Neuronal stem cell (in vitro differentiated cells): ENCODE results near the gene KDM3A.

Experiments
- DNase-seq: peaks from one replicate; pipeline ENCODE4 v3.0.0-alpha.2; 2013; ENCODE audit warnings: low spot score
- H2AFZ ChIP-seq: one replicate; pipeline ENCODE4 v1.6.1; 2013; ENCODE audit warnings: mild to moderate bottlenecking, low read length, inconsistent platforms
- H2AK5ac ChIP-seq: 2 replicates; pipeline ENCODE4 v1.6.1; 2013; ENCODE audit warnings: low read depth, mild to moderate bottlenecking, inconsistent platforms, low read length, moderate library complexity, mixed read lengths
- H2BK120ac ChIP-seq: 2 replicates; pipeline ENCODE4 v1.6.1; 2013; ENCODE audit warnings: low read depth, mild to moderate bottlenecking, inconsistent platforms, low read length, moderate library complexity, mixed read lengths
- H2BK12ac ChIP-seq: one replicate; pipeline ENCODE4 v1.6.1; 2013; ENCODE audit warnings: low read length, inconsistent platforms
- H2BK15ac ChIP-seq: 2 replicates; pipeline ENCODE4 v1.6.1; 2013; ENCODE audit warnings: mild to moderate bottlenecking, low read length, inconsistent platforms, mixed read lengths
- H2BK5ac ChIP-seq: one replicate; pipeline ENCODE4 v1.6.1; 2013; ENCODE audit warnings: inconsistent platforms, mild to moderate bottlenecking, low read length, moderate library complexity
- H3K14ac ChIP-seq: one replicate; pipeline ENCODE4 v1.6.1; 2013; ENCODE audit warnings: low read length, inconsistent platforms
- H3K18ac ChIP-seq: 2 replicates; pipeline ENCODE4 v1.6.1; 2013; ENCODE audit warnings: low read length, inconsistent platforms
- H3K23ac ChIP-seq: 2 replicates; pipeline ENCODE4 v1.6.1; 2013; ENCODE audit warnings: low read depth, mild to moderate bottlenecking, mixed read lengths, low read length, inconsistent platforms; ENCODE audit not compliant: poor library complexity
- H3K27ac ChIP-seq: replicated peaks from 3 replicates; pipeline ENCODE4 v1.5.1; 2013; ENCODE audit warnings: low read length, inconsistent platforms
- H3K27me3 ChIP-seq, 3 experiments: 2 replicates each; pipeline ENCODE4 v1.6.1; 2013; ENCODE audit warnings: low read length in 3 of 3, mild to moderate bottlenecking in 2 of 3, inconsistent platforms in 1 of 3, low read depth in 1 of 3, mixed read lengths in 1 of 3, moderate library complexity in 1 of 3; ENCODE audit not compliant: control insufficient read depth in 3 of 3, insufficient read depth in 3 of 3
- H3K36me3 ChIP-seq, 2 donors: replicated peaks in 1 of 2; 2 replicates each; pipeline ENCODE4 v1.6.1; 2013; ENCODE audit warnings: low read length in 2 of 2; ENCODE audit not compliant: control insufficient read depth in 2 of 2, insufficient read depth in 2 of 2
- H3K4ac ChIP-seq: 2 replicates; pipeline ENCODE4 v1.6.1; 2013; ENCODE audit warnings: inconsistent platforms, mild to moderate bottlenecking, low read length, moderate library complexity
- H3K4me1 ChIP-seq, 2 donors: 1 replicate in 1 of 2; 2 replicates in 1 of 2; pipeline ENCODE4 v1.6.1; 2013; ENCODE audit warnings: low read length in 2 of 2, low read depth in 1 of 2; ENCODE audit not compliant: control insufficient read depth in 2 of 2, insufficient read depth in 1 of 2
- H3K4me2 ChIP-seq: one replicate; pipeline ENCODE4 v1.6.1; 2013; ENCODE audit warnings: mild to moderate bottlenecking, low read length, inconsistent platforms; ENCODE audit not compliant: insufficient read depth, poor library complexity, severe bottlenecking
- H3K4me3 ChIP-seq, 2 donors: 2 replicates each; pipeline ENCODE4 v1.5.1; 2013; ENCODE audit warnings: low read length in 2 of 2, mild to moderate bottlenecking in 2 of 2, inconsistent platforms in 1 of 2, moderate library complexity in 1 of 2
- H3K79me1 ChIP-seq: one replicate; pipeline ENCODE4 v1.6.1; 2013; ENCODE audit warnings: low read depth, mild to moderate bottlenecking, inconsistent platforms, low read length, moderate library complexity
- H3K9ac ChIP-seq: one replicate; pipeline ENCODE4 v1.6.1; 2013; ENCODE audit warnings: mild to moderate bottlenecking, low read depth, low read length, inconsistent platforms; ENCODE audit not compliant: poor library complexity
- H3K9me3 ChIP-seq, 2 donors: replicated peaks in 1 of 2; 2 replicates each; pipeline versions ENCODE3 to v1.6.1; 2013; ENCODE audit warnings: low read length in 2 of 2, mild to moderate bottlenecking in 2 of 2, inconsistent platforms in 1 of 2, low read depth in 1 of 2, mixed read lengths in 1 of 2, moderate library complexity in 1 of 2; ENCODE audit not compliant: control insufficient read depth in 2 of 2, insufficient read depth in 1 of 2
- H4K8ac ChIP-seq: one replicate; pipeline ENCODE4 v1.6.1; 2013; ENCODE audit warnings: low read depth, mild to moderate bottlenecking, inconsistent platforms, low read length, moderate library complexity
- H4K91ac ChIP-seq: one replicate; pipeline ENCODE4 v1.6.1; 2013; ENCODE audit warnings: low read length, low read depth, mild to moderate bottlenecking, inconsistent platforms; ENCODE audit not compliant: poor library complexity
- WGBS, 2 donors: extraction: QIAGEN DNeasy Blood & Tissue Kit; methylation state at CpG; one replicate each; pipeline ENCODE4 v1.1.7; 2013; ENCODE audit warnings: missing lambda C conversion rate in 2 of 2, mixed read lengths in 1 of 2; ENCODE audit not compliant: insufficient read length in 2 of 2, insufficient replicate concordance in 1 of 2; ENCODE audit errors: extremely low coverage in 2 of 2; 5-methylcytosine and 5-hydroxymethylcytosine counted together

KDM3A gene

DNA sequence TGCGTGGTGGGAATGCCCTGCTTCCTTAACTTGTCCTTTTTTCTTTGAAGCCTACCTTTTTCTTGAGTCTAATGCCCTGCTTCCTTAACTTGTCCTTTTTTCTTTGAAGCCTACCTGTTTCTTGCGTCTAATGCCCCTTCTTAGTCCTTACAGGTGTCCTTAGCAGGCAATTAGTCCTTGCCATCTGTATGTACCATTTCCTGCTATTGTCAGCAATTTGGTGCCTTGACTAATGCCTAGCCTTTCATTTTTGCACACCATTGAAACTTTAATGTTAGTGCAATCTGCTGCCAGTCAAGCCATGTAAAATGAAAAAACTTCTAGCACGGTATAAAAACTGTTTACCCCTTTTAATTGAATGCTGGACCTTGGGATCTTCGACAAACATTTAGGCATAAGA lies 4.3 kb downstream of the KDM3A start:
- H3K79me1 ChIP-seq: peaks cover 2% of the 10 kb centered on the region
- no peaks in the 10 kb centered on the region for H3K9me3 ChIP-seq
- no peak for DNase-seq
- H2BK15ac ChIP-seq: no peak overlapping the region
- no peak overlapping the region for H3K9ac ChIP-seq
- peaks cover 1 to 75% of the 10 kb centered on the region in 2 donors for H3K36me3 ChIP-seq
- H2AK5ac ChIP-seq: no peak overlapping the region
- H3K4ac ChIP-seq: no peak overlapping the region
- H3K4me1 ChIP-seq: peaks cover 3 to 8% of the 10 kb centered on the region in 2 donors
- no peak overlapping the region for H2AFZ ChIP-seq
- H3K4me3 ChIP-seq: no peak overlapping the region
- H4K8ac ChIP-seq: no peak overlapping the region
- no peak overlapping the region for H2BK120ac ChIP-seq
- no peak overlapping the region for H2BK5ac ChIP-seq
- H3K27ac ChIP-seq: no peak overlapping the region
- no peaks in the 10 kb centered on the region for H3K27me3 ChIP-seq
- H3K23ac ChIP-seq: no peak overlapping the region
- H3K4me2 ChIP-seq: no peak overlapping the region
- WGBS, 2 donors: no CpG with 5 or more reads among the region's 4 CpGs
- no peak overlapping the region for H3K14ac ChIP-seq
- H4K91ac ChIP-seq: no peak overlapping the region
- no peak overlapping the region for H2BK12ac ChIP-seq
- no peak overlapping the region for H3K18ac ChIP-seq

GRCh38 chr2:86446060-86446459 lies 4.9 kb downstream of the KDM3A start:
- WGBS, 2 donors: no CpG with 5 or more reads among the region's 2 CpGs
- no peak overlapping the region for H3K27ac ChIP-seq
- H3K36me3 ChIP-seq: peaks cover 1 to 81% of the 10 kb centered on the region in 2 donors

DNA sequence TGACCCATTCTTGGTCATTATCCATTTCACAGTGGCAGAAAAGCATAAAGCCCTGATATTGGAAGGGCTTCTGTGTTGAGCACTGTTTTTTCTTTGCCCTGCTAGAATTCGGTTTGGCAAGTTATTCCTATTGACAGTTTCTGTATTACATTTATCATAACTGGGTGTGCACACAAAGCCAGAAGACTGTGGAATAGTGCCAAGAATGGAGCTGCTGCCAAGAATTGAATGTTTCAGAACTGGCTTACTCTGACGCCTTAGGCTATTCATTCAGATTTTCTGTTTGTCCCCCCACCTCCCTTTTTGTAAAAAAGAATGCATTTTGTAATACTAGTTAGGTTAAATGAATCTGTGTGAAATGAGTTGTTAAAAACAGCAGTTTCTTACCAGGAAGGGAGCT lies 12.7 kb downstream of the KDM3A start:
- DNase-seq: no peak
- Histone ChIP-seq H3K27ac (no peak overlapping the region), H3K79me1 (no peaks in the 10 kb centered on the region), H3K18ac (no peak overlapping the region), H2BK12ac (no peak overlapping the region), H3K36me3 (peaks cover 15 to 100% of the 10 kb centered on the region in 2 donors), H3K9me3 (peaks cover 0 to 4% of the 10 kb centered on the region in 2 donors), H4K91ac (no peak overlapping the region), H3K27me3 (no peaks in the 10 kb centered on the region), H2BK5ac (no peak overlapping the region), H3K4me1 (no peaks in the 10 kb centered on the region), H3K4ac (no peak overlapping the region), H2AFZ (no peak overlapping the region), H3K9ac (no peak overlapping the region), H3K23ac (no peak overlapping the region), H3K14ac (no peak overlapping the region), H2AK5ac (no peak overlapping the region), H3K4me2 (no peak overlapping the region), H4K8ac (no peak overlapping the region), H3K4me3 (no peak overlapping the region), H2BK15ac (no peak overlapping the region), H2BK120ac (no peak overlapping the region)
- WGBS, 2 donors: no CpG with 5 or more reads among the region's 2 CpGs

More at GRCh38 chr2:86446060-86446459, 4.9 kb downstream of the KDM3A start:
- Histone ChIP-seq H2AFZ (no peak overlapping the region), H3K23ac (no peak overlapping the region), H4K8ac (no peak overlapping the region), H3K4me2 (no peak overlapping the region), H2BK5ac (no peak overlapping the region), H4K91ac (no peak overlapping the region), H2BK12ac (no peak overlapping the region), H3K9me3 (no peaks in the 10 kb centered on the region), H3K27me3 (no peaks in the 10 kb centered on the region), H3K18ac (no peak overlapping the region), H3K4me3 (no peak overlapping the region), H3K4me1 (peaks cover 3 to 8% of the 10 kb centered on the region in 2 donors), H3K79me1 (peaks cover 2% of the 10 kb centered on the region), H3K9ac (no peak overlapping the region), H2BK15ac (no peak overlapping the region), H3K14ac (no peak overlapping the region), H2BK120ac (no peak overlapping the region), H3K4ac (no peak overlapping the region), H2AK5ac (no peak overlapping the region)
- DNase-seq: no peak

DNA sequence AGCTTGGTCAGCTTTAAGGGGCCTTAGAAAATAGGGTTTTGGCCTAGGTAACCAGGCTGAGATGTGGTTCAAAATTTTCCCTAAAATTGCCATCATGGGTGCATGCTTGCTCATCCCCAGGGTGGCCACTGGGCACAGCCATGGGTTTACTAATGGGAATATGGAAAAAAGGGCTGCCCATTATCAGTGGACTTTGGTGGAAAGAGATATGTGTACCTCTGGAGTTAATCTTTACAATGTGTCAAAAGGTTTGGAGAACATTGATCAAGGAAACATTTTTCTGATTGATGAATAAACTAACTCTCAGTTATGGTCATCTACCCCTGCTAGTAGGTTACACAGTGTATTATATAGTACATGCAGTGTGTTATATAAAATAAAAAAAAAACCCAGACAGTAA lies 13.1 kb downstream of the KDM3A start:
- peaks cover 0 to 4% of the 10 kb centered on the region in 2 donors for H3K9me3 ChIP-seq
- H3K4ac ChIP-seq: no peak overlapping the region
- H3K18ac ChIP-seq: no peak overlapping the region
- no peak for DNase-seq
- H2BK15ac ChIP-seq: no peak overlapping the region
- H4K8ac ChIP-seq: no peak overlapping the region
- H3K79me1 ChIP-seq: no peaks in the 10 kb centered on the region
- no peak overlapping the region for H2BK120ac ChIP-seq
- no peak overlapping the region for H3K4me3 ChIP-seq
- peaks cover 15 to 100% of the 10 kb centered on the region in 2 donors for H3K36me3 ChIP-seq
- no peaks in the 10 kb centered on the region for H3K27me3 ChIP-seq
- H3K4me2 ChIP-seq: no peak overlapping the region
- H3K4me1 ChIP-seq: no peaks in the 10 kb centered on the region
- H3K14ac ChIP-seq: no peak overlapping the region
- H3K27ac ChIP-seq: no peak overlapping the region
- H2BK12ac ChIP-seq: no peak overlapping the region
- H2AK5ac ChIP-seq: no peak overlapping the region
- H4K91ac ChIP-seq: no peak overlapping the region
- H3K23ac ChIP-seq: no peak overlapping the region
- H2BK5ac ChIP-seq: no peak overlapping the region
- H2AFZ ChIP-seq: no peak overlapping the region
- no peak overlapping the region for H3K9ac ChIP-seq
